WTC11 (cell line): ENCODE measurements around the gene EDEM2. TPM values are rescaled to one million over a fixed set of nuclear protein-coding genes. Genes with fewer than 3 reads are reported as not detected.

Experiments
- ATAC-seq: fragments of 200-7000 bp; cut with Tn5 transposase; 2 replicates; pipeline ENCODE4 v1.10.0; 2021; ENCODE audit warnings: mild to moderate bottlenecking, moderate library complexity
- CTCF ChIA-PET: fragments of 300-600 bp; sonication (Branson Sonifier 250); formaldehyde crosslinking; loops from one replicate; lab custom pipeline; 2021; ENCODE audit warnings: antibody characterized with exemption; lab: Charles Lee
- POLR2A ChIA-PET: fragments of 350-600 bp; sonication (Branson Sonifier 250); formaldehyde crosslinking; loops from one replicate; lab custom pipeline; 2021; ENCODE audit warnings: antibody characterized with exemption; lab: Charles Lee
- DNase-seq: peaks from one replicate; pipeline ENCODE4 v3.0.0; 2021; ENCODE audit warnings: low spot score
- H3K27ac Mint-ChIP-seq: 2 replicates; pipeline ENCODE4 v1.8.0; 2021; ENCODE audit warnings: mixed read lengths
- H3K27me3 Mint-ChIP-seq: 2 replicates; pipeline ENCODE4 v1.8.0; 2021; ENCODE audit warnings: low read depth, mild to moderate bottlenecking, moderate library complexity, mixed read lengths
- H3K36me3 Mint-ChIP-seq: 2 replicates; pipeline ENCODE4 v1.8.0; 2021; ENCODE audit warnings: mixed read lengths
- H3K4me1 Mint-ChIP-seq: 2 replicates; pipeline ENCODE4 v1.8.0; 2022; ENCODE audit warnings: mixed read lengths
- H3K4me3 Mint-ChIP-seq: 2 replicates; pipeline ENCODE4 v1.8.0; 2021; ENCODE audit warnings: mild to moderate bottlenecking, moderate library complexity, mixed read lengths
- H3K9me3 Mint-ChIP-seq: 2 replicates; pipeline ENCODE4 v1.8.0; 2021; ENCODE audit warnings: mixed read lengths
- ATF1 ChIP-seq: sonication (generic); formaldehyde crosslinking; IDR thresholded peaks from 2 replicates; pipeline ENCODE4 v1.8.1; 2023; ENCODE audit warnings: mild to moderate bottlenecking, moderate library complexity, missing genetic modification reagents
- CBFB ChIP-seq: sonication (generic); formaldehyde crosslinking; IDR thresholded peaks from 2 replicates; pipeline ENCODE4 v1.8.1; 2022; ENCODE audit warnings: mild to moderate bottlenecking, low read depth, missing genetic modification reagents
- CREB1 ChIP-seq: sonication (generic); formaldehyde crosslinking; IDR thresholded peaks from 2 replicates; pipeline ENCODE4 v1.8.0; 2023; ENCODE audit warnings: mild to moderate bottlenecking, missing genetic modification reagents
- ESRRA ChIP-seq: sonication (generic); formaldehyde crosslinking; IDR thresholded peaks from 2 replicates; pipeline ENCODE4 v1.8.1; 2022; ENCODE audit warnings: mild to moderate bottlenecking, missing genetic modification reagents, borderline replicate concordance
- FOXJ3 ChIP-seq: sonication (generic); formaldehyde crosslinking; IDR thresholded peaks from 2 replicates; pipeline ENCODE4 v1.9.0; 2021; ENCODE audit warnings: missing genetic modification reagents, mild to moderate bottlenecking, borderline replicate concordance
- MYBL2 ChIP-seq: sonication (generic); formaldehyde crosslinking; IDR thresholded peaks from 2 replicates; pipeline ENCODE4 v1.8.1; 2023; ENCODE audit warnings: mild to moderate bottlenecking, moderate library complexity, missing genetic modification reagents
- NFATC4 ChIP-seq: fragments of 250-450 bp; sonication (Bioruptor Pico); IDR thresholded peaks from 2 replicates; pipeline ENCODE4 v1.9.0; 2021; ENCODE audit warnings: mild to moderate bottlenecking
- NFYB ChIP-seq: sonication (generic); formaldehyde crosslinking; conservative IDR thresholded peaks from 2 replicates; pipeline ENCODE4 v1.8.0; 2022; ENCODE audit warnings: low read depth, missing genetic modification reagents
- RELA ChIP-seq: sonication (generic); formaldehyde crosslinking; IDR thresholded peaks from 2 replicates; pipeline ENCODE4 v1.8.1; 2022; ENCODE audit warnings: missing genetic modification reagents, mild to moderate bottlenecking, borderline replicate concordance
- SMAD4 ChIP-seq: sonication (generic); formaldehyde crosslinking; IDR thresholded peaks from 2 replicates; pipeline ENCODE4 v1.8.0; 2022; ENCODE audit warnings: mild to moderate bottlenecking, missing genetic modification reagents
- TEAD1 ChIP-seq: sonication (generic); formaldehyde crosslinking; IDR thresholded peaks from 2 replicates; pipeline ENCODE4 v1.8.0; 2022; ENCODE audit warnings: mild to moderate bottlenecking, missing genetic modification reagents
- TP53 ChIP-seq: sonication (generic); formaldehyde crosslinking; IDR thresholded peaks from 2 replicates; pipeline ENCODE4 v1.8.1; 2023; ENCODE audit warnings: mild to moderate bottlenecking, missing genetic modification reagents
- ZBTB21 ChIP-seq: sonication (generic); formaldehyde crosslinking; IDR thresholded peaks from 2 replicates; pipeline ENCODE4 v1.8.1; 2023; ENCODE audit warnings: mild to moderate bottlenecking, missing genetic modification reagents, borderline replicate concordance
- ZNF232 ChIP-seq: sonication (generic); formaldehyde crosslinking; IDR thresholded peaks from 2 replicates; pipeline ENCODE4 v1.8.0; 2022; ENCODE audit warnings: mild to moderate bottlenecking, missing genetic modification reagents
- ZNF423 ChIP-seq: fragments of 250-450 bp; sonication (Bioruptor Pico); IDR thresholded peaks from 2 replicates; pipeline ENCODE4 v2.1.2; 2022; ENCODE audit warnings: mild to moderate bottlenecking, moderate library complexity
- total RNA-seq: library from RNA; stranded (reverse); gene quantifications from 3 replicates; pipeline ENCODE4 v1.2.3, GENCODE V29; 2021
- TF ChIP-seq, protein P1 (sequence below): sonication (generic); formaldehyde crosslinking; IDR thresholded peaks from 2 replicates; pipeline ENCODE4 v1.8.1; 2023; ENCODE audit warnings: mild to moderate bottlenecking, missing genetic modification reagents
- TF ChIP-seq, protein P2 (sequence below): sonication (generic); formaldehyde crosslinking; IDR thresholded peaks from 2 replicates; pipeline ENCODE4 v1.8.1; 2023; ENCODE audit warnings: mild to moderate bottlenecking, missing genetic modification reagents, borderline replicate concordance
- TF ChIP-seq, protein P3 (sequence below): fragments of 250-450 bp; sonication (Bioruptor Pico); IDR thresholded peaks from 2 replicates; pipeline ENCODE4 v1.9.0; 2021; ENCODE audit warnings: mild to moderate bottlenecking, borderline replicate concordance
- TF ChIP-seq, protein P4 (sequence below): sonication (generic); formaldehyde crosslinking; IDR thresholded peaks from 2 replicates; pipeline ENCODE4 v1.8.1; 2022; ENCODE audit warnings: mild to moderate bottlenecking, missing genetic modification reagents, moderate library complexity, borderline replicate concordance
- TF ChIP-seq, protein P5 (sequence below): fragments of 250-450 bp; sonication (Bioruptor Pico); conservative IDR thresholded peaks from 2 replicates; pipeline ENCODE4 v1.9.0; 2021; ENCODE audit warnings: mild to moderate bottlenecking

Gene EDEM2
- total RNA-seq, 1 experiment from 2014 or later = 22.7 TPM

DNA sequence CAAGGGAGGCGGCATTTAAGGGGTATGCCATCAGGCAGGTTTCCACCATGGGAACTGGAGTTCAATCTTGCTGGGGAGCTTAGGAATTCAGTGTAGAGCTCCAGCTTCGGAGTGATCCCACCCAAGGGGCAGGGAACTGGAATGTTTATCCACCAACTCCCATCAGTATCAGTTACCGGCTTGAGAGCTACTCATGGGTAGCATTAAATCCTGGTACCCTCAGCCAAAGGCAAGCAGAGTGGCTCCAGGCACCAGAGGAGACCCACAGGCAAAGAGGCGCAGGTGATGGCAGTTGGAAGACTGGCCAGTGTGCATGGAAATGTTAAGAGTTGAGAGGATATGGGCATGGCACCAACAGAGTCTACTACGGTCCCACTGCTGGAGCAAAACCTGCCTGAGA is 14.1 kb downstream of the EDEM2 start:
- no peak for TF ChIP-seq SMAD4 (CRISPR knock-in tag)
- TF ChIP-seq, protein P1, sequence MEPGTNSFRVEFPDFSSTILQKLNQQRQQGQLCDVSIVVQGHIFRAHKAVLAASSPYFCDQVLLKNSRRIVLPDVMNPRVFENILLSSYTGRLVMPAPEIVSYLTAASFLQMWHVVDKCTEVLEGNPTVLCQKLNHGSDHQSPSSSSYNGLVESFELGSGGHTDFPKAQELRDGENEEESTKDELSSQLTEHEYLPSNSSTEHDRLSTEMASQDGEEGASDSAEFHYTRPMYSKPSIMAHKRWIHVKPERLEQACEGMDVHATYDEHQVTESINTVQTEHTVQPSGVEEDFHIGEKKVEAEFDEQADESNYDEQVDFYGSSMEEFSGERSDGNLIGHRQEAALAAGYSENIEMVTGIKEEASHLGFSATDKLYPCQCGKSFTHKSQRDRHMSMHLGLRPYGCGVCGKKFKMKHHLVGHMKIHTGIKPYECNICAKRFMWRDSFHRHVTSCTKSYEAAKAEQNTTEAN = no peak
- no peak for TF ChIP-seq FOXJ3
- TF ChIP-seq ESRRA (CRISPR knock-in tag) = no peak
- TF ChIP-seq, protein P2, sequence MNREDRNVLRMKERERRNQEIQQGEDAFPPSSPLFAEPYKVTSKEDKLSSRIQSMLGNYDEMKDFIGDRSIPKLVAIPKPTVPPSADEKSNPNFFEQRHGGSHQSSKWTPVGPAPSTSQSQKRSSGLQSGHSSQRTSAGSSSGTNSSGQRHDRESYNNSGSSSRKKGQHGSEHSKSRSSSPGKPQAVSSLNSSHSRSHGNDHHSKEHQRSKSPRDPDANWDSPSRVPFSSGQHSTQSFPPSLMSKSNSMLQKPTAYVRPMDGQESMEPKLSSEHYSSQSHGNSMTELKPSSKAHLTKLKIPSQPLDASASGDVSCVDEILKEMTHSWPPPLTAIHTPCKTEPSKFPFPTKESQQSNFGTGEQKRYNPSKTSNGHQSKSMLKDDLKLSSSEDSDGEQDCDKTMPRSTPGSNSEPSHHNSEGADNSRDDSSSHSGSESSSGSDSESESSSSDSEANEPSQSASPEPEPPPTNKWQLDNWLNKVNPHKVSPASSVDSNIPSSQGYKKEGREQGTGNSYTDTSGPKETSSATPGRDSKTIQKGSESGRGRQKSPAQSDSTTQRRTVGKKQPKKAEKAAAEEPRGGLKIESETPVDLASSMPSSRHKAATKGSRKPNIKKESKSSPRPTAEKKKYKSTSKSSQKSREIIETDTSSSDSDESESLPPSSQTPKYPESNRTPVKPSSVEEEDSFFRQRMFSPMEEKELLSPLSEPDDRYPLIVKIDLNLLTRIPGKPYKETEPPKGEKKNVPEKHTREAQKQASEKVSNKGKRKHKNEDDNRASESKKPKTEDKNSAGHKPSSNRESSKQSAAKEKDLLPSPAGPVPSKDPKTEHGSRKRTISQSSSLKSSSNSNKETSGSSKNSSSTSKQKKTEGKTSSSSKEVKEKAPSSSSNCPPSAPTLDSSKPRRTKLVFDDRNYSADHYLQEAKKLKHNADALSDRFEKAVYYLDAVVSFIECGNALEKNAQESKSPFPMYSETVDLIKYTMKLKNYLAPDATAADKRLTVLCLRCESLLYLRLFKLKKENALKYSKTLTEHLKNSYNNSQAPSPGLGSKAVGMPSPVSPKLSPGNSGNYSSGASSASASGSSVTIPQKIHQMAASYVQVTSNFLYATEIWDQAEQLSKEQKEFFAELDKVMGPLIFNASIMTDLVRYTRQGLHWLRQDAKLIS (CRISPR knock-in tag) = no peak
- TF ChIP-seq TP53 (CRISPR knock-in tag) = no peak
- no peak for TF ChIP-seq ZNF423
- no peak for TF ChIP-seq NFYB
- no peak for TF ChIP-seq CBFB (CRISPR knock-in tag)
- TF ChIP-seq CREB1 (CRISPR knock-in tag) = no peak
- TF ChIP-seq ATF1 (CRISPR knock-in tag) = no peak
- no peak for TF ChIP-seq MYBL2 (CRISPR knock-in tag)
- TF ChIP-seq TEAD1 (CRISPR knock-in tag) = no peak
- no peak for TF ChIP-seq ZNF232 (CRISPR knock-in tag)
- TF ChIP-seq, protein P3, sequence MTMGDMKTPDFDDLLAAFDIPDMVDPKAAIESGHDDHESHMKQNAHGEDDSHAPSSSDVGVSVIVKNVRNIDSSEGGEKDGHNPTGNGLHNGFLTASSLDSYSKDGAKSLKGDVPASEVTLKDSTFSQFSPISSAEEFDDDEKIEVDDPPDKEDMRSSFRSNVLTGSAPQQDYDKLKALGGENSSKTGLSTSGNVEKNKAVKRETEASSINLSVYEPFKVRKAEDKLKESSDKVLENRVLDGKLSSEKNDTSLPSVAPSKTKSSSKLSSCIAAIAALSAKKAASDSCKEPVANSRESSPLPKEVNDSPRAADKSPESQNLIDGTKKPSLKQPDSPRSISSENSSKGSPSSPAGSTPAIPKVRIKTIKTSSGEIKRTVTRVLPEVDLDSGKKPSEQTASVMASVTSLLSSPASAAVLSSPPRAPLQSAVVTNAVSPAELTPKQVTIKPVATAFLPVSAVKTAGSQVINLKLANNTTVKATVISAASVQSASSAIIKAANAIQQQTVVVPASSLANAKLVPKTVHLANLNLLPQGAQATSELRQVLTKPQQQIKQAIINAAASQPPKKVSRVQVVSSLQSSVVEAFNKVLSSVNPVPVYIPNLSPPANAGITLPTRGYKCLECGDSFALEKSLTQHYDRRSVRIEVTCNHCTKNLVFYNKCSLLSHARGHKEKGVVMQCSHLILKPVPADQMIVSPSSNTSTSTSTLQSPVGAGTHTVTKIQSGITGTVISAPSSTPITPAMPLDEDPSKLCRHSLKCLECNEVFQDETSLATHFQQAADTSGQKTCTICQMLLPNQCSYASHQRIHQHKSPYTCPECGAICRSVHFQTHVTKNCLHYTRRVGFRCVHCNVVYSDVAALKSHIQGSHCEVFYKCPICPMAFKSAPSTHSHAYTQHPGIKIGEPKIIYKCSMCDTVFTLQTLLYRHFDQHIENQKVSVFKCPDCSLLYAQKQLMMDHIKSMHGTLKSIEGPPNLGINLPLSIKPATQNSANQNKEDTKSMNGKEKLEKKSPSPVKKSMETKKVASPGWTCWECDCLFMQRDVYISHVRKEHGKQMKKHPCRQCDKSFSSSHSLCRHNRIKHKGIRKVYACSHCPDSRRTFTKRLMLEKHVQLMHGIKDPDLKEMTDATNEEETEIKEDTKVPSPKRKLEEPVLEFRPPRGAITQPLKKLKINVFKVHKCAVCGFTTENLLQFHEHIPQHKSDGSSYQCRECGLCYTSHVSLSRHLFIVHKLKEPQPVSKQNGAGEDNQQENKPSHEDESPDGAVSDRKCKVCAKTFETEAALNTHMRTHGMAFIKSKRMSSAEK = no peak
- TF ChIP-seq, protein P4, sequence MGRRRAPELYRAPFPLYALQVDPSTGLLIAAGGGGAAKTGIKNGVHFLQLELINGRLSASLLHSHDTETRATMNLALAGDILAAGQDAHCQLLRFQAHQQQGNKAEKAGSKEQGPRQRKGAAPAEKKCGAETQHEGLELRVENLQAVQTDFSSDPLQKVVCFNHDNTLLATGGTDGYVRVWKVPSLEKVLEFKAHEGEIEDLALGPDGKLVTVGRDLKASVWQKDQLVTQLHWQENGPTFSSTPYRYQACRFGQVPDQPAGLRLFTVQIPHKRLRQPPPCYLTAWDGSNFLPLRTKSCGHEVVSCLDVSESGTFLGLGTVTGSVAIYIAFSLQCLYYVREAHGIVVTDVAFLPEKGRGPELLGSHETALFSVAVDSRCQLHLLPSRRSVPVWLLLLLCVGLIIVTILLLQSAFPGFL (CRISPR knock-in tag) = no peak
- TF ChIP-seq, protein P5, sequence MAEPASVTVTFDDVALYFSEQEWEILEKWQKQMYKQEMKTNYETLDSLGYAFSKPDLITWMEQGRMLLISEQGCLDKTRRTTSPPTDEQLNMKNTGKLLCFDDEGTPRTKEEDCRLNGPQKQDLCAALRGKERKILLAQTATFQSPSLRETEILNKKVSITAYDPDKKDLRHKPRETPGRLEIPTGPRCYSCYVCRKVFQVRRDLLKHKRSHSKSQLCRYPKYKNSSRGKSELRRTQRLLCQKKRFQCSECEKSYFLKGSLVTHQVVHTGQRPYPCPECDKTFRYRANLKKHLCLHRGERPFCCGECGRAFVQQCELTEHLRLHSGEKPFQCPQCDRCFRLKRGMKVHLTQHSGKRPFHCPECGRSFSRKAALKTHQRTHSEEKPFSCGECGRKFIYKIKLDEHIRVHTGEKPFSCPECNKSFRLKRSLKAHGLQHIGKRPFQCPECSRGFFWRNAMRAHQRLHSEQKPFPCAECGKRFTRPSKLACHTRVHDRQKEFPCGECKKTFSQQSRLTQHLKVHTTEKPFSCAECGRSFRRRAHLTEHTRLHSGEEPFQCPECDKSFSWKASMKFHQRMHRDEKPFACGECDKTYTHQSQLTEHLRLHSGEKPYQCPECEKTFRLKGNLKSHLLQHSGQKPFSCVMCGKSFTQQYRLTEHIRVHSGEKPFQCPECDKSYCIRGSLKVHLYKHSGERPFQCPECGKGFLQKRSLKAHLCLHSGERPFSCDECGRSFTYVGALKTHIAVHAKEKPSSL (CRISPR knock-in tag) = no peak
- no peak for TF ChIP-seq NFATC4 (CRISPR knock-in tag)
- TF ChIP-seq ZBTB21 = no peak
- no peak for TF ChIP-seq RELA (CRISPR knock-in tag)
- ATAC-seq = no peak
- no peaks in the 10 kb centered on the region for H3K27me3 Mint-ChIP-seq
- ChIA-PET CTCF (interaction anchor here (1.8 kb wide), 1 partner anchor 12 kb away, joined by 7 read pairs; no protein-coding TSS in a partner anchor), POLR2A (no interaction called here)
- no peak overlapping the region for H3K4me3 Mint-ChIP-seq
- H3K9me3 Mint-ChIP-seq = no peaks in the 10 kb centered on the region
- H3K27ac Mint-ChIP-seq = peak overlapping the region; percentile 38; the same call in 1 of the 2 replicates
- no peak for DNase-seq
- peaks cover 33% of the 10 kb centered on the region for H3K36me3 Mint-ChIP-seq
- H3K4me1 Mint-ChIP-seq = no peaks in the 10 kb centered on the region
